NCI-H69 (cell line): ENCODE results near the gene GRAMD1B.
"Not testable (repeated sequence)": the region's sequence is repeated elsewhere in the genome, so short reads cannot be mapped to it uniquely, and the experiment has no call there.

Experiments used
- DNase-seq: peaks from one replicate; lab custom pipeline; 2025; lab: John Stamatoyannopoulos, UW

GRAMD1B gene

DNA sequence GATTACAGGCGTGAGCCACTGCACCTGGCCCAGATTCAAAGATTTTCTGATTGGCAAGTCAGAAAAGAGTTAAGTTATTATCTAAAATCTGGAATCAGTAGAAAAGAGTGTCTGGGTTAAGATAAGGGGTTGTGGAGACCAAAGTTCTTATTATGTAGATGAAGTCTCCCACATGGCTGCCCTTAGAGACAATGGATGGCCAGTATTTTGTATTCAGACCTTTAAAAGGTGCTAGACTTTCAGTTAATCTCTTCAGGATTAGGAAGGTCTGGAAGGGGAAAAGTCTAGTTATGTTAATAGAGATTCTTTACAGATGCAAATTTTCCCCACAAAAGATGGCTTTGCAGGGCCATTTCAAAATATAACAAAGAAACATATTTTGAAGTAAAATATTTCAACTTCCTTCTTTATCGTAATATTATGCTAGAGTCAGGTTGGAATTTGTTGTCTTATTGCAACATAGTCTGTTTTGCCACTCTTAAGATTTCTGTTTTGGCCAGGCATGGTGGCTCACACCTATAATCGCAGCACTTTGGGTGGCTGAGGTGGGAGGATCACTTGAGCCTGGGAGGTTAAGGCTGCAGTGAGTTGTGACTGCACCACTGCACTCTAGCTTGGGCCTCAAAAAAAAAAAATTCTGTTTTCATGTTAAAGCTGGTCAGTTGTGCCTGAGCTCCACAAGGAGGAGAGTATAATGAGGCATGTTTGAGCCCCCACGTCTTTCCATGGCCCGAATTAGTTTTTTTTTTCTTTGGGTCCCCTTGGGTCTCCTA, 14.0 kb downstream of the GRAMD1B start:
- no peak for DNase-seq

DNA sequence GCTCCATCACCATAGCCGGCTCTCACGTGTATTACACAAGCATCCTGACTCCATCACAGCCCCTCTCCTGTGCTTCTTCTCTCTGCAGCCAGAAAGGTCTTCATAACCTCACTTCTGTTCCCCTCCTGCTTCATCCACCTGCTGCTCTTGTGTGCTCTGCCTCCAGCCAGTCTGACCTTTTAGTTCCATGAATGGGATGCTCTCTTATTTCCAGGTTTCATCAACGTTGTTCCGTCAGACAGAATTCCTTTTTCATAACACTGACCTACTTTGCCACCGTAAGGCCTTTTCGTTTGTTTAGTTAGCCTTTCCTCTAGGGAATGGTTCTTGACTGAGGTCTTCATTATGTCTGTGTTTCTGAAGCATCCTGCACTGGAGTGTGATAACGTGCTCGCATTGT, 18.8 kb downstream of the GRAMD1B start:
- DNase-seq, result peak; percentile 43

DNA sequence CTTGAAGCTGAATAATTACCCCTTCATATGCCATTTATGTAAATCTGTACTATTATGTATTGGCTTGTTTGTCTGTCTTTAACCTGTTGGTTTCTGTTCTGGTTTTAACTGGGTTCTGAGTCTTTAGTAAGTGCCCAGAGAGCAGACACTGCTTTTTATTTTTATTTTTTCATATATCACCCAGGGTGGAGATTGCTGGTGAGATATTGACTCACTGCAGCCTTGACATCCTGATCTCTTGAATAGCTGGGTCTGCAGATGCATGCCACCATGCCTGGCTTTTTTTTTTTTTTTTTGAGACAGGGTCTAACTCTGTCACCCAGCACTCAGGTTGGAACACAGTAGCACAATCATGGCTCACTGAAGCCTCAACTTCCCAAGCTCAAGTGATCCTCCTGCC, 19.4 kb downstream of the GRAMD1B start:
- no peak for DNase-seq

DNA sequence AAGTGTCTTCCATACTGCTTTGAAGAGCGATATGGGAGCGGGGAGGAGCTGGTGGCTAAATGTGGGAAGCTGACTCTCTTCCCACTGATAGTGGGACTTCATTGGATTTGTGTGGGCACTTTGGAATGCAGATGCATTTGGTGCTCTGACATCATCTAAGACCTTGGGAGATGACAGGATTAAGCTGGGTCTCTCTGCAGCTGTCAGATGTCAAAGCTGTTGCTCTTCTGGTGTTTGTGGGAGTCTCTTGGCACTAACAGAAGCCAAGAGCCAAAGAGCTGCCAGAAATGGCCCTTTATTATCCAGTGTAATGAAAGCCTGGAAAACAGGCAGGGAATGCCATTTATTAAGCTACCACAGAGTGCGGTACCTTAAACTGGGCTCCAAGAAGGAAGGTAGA, 20.6 kb downstream of the GRAMD1B start:
- peak; percentile 91 for DNase-seq

DNA sequence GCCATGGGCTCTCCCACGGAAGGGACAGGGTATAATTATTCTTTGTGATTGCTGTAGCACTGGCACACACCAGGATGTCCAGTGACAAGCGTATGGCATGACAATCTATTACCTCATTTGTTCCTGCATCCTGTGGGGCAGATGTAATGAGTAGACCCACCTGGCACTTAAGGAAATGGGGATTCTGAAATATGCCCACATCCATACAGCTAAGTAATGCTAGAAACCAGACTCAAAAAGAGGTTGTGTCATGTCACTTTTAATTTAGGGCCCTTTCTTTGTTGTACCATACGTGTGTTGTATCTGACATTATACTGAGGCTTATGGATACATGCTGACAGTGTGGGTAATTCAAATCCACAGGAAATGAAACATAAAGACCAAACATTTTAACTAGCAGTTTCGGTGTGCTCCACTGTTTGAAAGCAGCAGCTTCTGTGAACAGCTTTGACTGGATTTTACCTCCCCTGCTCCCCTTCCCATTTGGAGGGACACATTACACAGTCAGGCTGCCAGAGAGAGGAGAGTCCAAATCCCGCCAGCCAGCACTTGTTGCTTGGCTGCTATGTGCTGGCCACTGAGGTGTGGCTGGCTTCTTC, 21.2 kb downstream of the GRAMD1B start:
- DNase-seq, result peak; percentile 97

DNA sequence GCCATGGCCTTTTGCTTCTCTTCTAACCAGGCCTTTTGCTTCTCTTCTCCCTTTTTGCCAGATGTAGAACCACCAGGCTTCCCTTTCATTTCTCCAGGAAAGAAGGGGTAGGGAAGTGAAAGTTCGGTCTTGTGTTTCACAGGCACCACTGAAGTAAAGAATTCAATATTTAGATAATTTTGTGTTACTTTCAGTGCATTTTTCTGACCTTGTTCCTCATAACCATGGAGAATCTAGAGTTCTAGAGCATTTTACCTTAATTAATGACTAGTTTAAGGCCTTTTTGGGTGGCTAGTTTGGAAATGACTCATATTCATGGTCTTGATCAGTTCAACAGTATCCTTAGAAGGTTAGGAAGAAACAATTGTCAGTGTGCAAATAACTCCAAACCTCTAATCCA, 22.7 kb downstream of the GRAMD1B start:
- no peak for DNase-seq

GRCh38 chr11:123454060-123454651, 24.1 kb downstream of the GRAMD1B start:
- peak; percentile 75 for DNase-seq

- DNase-seq, result no peak
Measured at GRCh38 chr11:123454796-123455195, 24.7 kb downstream of the GRAMD1B start.

DNA sequence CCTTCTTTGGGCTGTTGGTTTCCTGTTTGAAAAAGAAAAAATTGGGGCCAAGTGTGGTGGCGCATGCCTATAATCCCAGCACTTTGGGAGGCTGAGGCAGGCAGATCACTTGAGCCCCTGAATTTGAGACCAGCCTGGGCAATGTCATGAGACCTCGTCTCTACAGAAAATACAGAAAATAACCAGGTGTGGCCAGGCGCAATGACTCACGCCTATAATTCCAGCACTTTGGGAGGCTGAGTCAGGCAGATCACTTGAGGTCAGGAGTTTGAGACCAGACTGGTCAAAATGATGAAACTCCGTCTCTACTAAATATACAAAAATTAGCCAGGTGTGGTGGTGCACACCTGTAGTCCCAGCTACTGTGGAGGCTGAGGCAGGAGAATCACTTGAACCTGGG, 26.4 kb downstream of the GRAMD1B start:
- DNase-seq, result not testable (repeated sequence)

- DNase-seq, result no peak
Measured at GRCh38 chr11:123457187-123457770, 27.2 kb downstream of the GRAMD1B start.

GRCh38 chr11:123458501-123458900, 28.4 kb downstream of the GRAMD1B start:
- no peak for DNase-seq

GRCh38 chr11:123460012-123460700, 30.1 kb downstream of the GRAMD1B start:
- peak; percentile 68 for DNase-seq

DNA sequence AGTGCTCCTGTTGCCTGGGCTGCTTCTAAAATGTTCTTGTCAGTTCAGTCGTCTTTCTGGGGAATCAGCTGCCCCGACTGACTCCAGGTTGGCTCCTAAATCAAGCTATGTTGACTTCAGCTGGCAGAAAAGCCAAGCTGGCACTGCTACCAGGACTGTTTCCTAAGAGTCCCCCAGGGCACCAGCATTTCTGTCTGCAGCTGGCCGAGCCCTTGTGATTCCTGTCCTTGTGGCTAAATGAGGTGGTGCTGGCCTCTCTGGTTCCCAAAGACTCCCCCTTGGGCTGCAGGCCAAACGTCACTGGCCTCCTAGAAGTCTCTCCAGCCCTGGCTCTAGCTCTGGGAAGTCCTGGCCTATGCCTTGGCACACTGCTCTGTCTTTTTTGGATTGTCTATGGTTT, 31.1 kb downstream of the GRAMD1B start:
- peak; percentile 62 for DNase-seq

GRCh38 chr11:123465667-123466066, 35.6 kb downstream of the GRAMD1B start:
- DNase-seq, result not testable (repeated sequence)

DNA sequence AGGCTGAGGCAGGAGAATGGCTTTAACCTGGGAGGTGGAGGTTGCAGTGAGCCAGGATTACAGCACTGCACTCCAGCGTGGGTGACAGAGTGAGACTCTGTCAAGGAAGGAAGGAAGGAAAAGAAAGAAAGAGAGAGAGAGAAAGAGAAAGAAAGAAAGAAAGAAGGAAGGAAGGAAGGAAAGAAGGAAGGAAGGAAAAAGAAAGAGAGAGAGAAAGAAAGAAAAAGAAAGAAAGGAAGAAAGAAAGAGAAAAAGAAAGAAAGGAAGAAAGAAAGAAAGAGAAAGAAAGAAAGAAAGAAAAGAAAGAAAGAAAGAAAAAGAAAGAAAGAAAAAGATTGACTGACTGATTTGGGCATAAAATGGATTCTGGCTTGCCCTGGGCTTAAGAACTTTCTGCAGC, 36.1 kb downstream of the GRAMD1B start:
- DNase-seq, result not testable (repeated sequence)

- DNase-seq, result no peak
Measured at GRCh38 chr11:123469089-123469488, 39.0 kb downstream of the GRAMD1B start.

- DNase-seq, result no peak
Measured at GRCh38 chr11:123469586-123469985, 39.5 kb downstream of the GRAMD1B start.

DNA sequence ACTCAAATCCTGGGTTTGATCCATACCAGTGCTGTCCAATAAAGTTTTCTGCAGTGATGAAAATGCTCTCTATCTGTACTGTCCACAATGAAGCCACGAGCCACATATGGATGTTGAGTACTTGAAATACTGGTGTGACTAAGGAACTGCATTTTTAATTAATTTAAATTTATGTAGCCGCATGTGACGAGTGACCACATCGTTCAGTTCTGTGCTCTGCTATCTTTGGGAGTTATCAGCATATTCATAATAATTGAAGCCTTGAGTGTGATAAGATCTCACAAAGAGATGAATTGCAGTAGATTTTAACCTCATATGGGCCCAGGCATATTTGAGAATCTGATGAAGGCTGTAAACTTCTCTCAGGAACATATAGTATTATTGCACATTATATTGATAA, 40.8 kb downstream of the GRAMD1B start:
- no peak for DNase-seq

DNA sequence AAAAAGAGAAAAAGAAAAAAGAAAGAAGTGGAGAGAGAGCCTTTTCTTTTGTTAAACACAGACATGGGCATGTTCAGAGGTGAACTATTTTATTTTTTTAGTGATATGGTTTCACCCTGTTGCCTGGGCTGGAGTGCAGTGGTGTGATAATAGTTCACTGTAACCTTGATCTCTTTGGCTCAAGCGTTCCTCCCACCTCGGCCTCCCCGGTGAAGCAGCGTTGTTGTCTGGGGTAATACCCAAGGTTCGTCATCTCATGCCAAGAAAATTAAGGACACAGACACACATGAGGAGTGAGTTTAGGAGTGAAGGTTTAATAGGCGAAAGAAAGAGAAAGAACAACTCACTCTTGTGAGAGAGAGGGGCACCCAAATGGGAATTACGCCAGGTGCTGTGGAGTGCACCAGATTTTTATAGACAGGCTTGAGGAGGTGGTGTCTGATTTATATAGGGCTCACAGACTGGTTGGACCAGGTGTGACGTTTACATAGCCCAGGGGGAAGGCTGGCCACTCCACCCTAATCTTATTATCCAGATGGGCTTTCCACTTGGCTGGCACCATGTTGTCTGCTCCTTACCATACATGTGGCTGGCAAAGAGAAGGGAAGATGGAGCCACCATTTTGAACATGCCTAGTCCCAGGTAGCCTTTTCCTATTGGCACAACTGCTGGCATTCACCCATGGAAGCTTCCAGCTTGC, 42.3 kb downstream of the GRAMD1B start:
- peak; percentile 82 for DNase-seq

GRCh38 chr11:123473941-123474677, 44.0 kb downstream of the GRAMD1B start:
- no peak for DNase-seq

- peak; percentile 27 for DNase-seq
Measured at GRCh38 chr11:123474994-123475393, 44.9 kb downstream of the GRAMD1B start.
